ENCODE results near the gene MAPK1.
"Not testable (repeated sequence)": the region's sequence is repeated elsewhere in the genome, so short reads cannot be mapped to it uniquely, and the experiment has no call there.

Gene MAPK1

DNA sequence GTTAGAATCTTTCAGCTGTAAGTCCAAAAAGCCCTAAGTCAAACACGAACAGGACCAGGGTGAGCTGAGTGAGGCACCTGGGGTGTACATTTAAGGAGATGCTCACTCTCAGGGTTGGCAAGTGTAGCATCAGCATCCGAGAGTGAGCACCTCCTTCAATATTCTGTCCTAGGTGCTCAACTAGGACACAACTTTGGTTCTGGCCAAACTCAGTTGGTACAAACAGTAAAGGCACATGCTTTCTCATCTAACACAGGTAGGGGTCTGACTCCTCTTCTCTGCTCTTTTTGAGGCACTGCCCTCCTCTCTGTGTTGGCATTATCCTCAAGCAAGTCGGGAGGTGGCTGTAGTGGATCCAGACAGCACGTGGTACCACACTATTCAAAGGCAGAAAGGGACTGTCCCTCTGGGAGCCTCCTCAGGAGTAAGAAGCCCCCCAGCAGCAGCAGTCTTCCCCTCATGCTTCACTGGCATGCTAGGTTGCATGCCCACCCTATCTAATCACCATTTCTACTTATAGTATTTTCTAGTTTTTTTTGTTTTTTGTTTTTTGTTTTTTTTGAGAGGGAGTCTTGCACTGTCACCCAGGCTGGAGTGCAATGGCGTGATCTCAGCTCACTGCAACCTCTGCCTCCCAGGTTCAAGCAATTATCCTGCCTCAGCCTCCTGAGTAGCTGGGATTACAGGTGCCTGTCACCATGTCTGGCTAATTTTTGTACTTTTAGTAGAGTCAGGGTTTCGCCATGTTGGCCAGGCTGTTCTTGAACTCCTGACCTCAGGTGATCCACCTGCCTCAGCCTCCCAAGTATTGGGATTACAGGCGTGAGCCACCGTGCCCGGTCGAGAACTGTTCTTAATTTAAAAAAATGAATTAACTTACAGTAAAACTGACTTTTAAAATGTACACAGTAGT is 14.7 kb upstream of the MAPK1 start:
- no peak for DNase-seq

GRCh38 chr22:21876486-21877176 is 9.2 kb upstream of the MAPK1 start:
- peak; percentile 59 for DNase-seq

- DNase-seq = not testable (repeated sequence)
These were observed 7.5 kb upstream of the MAPK1 start for GRCh38 chr22:21874953-21875352.

DNA sequence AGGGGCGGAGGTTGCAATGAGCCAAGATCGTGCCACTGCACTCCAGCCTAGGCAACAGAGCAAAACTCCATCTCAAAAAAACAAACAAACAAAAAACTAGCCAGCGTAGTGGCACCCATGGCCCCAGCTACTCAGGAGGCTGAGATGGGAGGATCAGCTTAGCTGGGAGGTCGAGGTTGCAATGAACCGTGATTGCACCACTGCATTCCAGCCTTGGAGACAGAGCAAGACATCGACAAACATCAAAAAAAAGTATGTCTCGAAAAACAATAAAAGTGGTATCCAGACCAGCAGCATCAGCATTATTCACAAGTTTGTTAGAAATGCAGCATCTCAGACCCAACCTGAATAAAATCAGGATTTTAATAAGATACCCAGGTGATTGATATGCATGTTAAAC is 6.2 kb upstream of the MAPK1 start:
- no peak for DNase-seq

DNA sequence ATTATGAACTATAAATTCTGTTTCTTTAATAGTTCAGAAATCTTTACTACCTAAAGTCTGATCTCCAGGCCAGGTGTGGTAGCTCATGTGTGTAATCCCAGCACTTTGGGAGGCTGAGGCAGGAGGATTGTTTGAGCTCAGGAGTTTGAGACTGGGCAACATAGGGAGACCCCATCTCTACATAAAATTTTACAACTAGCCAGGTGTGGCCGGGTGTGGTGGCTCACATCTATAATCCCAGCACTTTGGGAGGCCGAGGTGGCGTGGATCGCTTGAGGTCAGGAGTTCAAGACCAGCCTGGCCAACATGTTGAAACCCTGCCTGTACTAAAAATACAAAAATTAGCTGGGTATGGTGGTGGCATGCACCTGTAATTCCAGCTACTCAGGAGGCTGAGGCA is 5.3 kb upstream of the MAPK1 start:
- not testable (repeated sequence) for DNase-seq

DNA sequence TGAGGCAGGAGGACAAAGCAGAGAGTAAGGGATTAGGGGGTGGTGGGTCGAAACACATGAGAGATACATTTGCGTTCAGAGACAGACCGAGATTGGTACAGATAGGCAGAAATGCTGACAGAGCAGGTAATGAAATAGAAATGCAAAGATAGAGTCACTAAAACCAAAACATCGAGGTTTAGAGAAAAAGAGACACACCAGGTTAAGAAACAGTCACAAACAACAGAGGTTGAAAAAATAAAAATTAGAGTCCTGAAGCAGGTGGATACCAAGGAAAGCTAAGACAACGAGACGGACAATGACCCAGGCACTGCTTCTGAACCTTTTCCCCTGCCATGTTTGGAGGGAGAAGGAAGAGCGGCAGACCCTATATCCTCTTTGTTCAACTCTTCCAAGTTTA is 1.2 kb upstream of the MAPK1 start:
- no peak for DNase-seq

- DNase-seq = peak in 1 of 2 experiments; percentile 38
These were observed 465 bp downstream of the MAPK1 start for GRCh38 chr22:21866833-21867527.

GRCh38 chr22:21865041-21865440 is 2.4 kb downstream of the MAPK1 start:
- DNase-seq = peak; percentile 22 to 45

GRCh38 chr22:21862386-21863245 is 4.8 kb downstream of the MAPK1 start:
- no peak for DNase-seq

DNA sequence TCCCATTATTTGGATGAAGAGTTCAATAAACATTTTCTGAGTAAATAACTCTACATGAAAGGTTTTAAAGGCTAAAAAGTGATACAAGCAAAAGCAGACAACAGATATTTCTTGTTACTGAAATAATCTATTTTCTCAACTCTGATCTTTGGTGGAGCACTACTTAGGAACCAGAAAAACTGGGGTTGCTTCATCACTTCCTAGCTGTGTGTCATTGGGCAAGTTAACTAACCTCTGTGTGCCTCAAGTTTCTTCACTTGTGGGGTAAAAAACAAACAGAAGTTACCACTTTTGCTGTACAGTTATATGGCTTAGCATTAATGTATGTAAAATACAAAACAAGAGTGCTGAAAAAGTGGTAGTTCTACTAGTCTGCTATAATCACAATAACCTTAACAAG is 5.6 kb downstream of the MAPK1 start:
- DNase-seq = peak; percentile 34 to 35

DNA sequence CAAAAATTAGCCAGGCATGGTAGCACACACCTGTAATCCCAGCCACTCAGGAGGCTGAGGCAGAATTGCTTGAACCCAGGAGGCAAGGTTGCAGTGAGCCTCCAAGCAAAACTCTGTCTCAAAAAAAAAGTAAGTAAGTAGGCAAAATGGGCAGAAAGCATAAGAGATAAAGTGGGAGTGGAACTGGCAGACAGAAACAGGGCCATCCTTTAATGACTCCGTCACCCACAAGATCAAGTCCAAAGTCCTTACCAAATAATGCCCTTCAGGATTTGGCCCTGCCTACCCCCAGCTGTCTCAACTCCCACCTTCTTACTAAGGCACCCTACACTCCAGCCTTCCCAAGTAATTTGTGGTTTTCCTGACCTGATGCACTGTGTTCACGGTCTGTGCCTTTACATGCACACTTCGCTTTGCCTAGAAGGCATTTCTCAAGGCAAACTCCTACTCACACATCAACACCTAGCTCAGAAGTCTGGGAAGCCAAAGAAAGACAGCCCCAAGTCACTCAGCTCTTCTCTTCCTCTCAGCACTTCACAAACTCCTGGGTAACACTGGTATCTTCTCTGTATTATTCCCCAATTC is 6.1 kb downstream of the MAPK1 start:
- DNase-seq = no peak

GRCh38 chr22:21860491-21861039 is 6.9 kb downstream of the MAPK1 start:
- DNase-seq = no peak

- DNase-seq = peak; percentile 6 to 50
These were observed 9.2 kb downstream of the MAPK1 start for GRCh38 chr22:21858025-21858764.

DNA sequence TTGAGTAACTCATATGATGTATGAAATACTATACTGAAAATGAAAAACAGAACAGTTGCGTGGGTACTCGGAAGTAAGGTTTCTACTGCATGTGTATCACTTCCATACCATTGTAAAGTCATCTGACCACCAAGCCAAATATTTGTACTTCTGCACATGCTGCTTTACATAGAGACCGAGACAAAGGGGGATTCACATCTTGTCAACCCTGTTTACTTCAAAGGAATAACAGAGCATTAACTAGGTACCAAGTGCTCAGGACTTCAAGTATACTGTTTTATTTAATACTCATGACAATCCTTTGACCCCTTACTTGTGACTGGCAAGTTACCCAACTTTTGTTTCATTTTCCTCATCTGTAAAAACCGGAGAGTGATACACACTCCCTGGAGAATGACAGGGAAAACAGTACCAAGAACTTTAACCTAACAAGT is 9.9 kb downstream of the MAPK1 start:
- DNase-seq = no peak

DNA sequence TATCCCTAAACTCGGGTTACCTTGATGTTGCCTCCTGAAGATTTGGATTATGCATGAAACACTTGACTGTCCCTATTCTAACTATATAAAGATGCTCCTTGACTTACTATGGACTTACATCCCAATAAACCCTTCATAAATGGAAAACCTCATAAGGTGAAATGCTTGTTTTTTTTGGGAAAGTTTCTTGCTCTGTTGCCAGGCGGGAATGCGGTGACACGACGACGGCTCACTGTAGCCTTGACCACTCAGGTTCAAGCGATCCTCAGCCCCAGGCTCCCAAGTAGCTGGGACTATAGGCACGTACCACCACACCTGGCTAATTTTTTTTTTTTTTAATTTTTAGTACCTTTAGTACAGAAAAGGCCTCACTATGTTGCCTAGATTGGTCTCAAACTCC is 10.6 kb downstream of the MAPK1 start:
- DNase-seq = no peak

- no peak for DNase-seq
These were observed 11.2 kb downstream of the MAPK1 start for GRCh38 chr22:21856197-21856596.

- DNase-seq = peak; percentile 56 to 60
These were observed 11.8 kb downstream of the MAPK1 start for GRCh38 chr22:21855676-21856075.

DNA sequence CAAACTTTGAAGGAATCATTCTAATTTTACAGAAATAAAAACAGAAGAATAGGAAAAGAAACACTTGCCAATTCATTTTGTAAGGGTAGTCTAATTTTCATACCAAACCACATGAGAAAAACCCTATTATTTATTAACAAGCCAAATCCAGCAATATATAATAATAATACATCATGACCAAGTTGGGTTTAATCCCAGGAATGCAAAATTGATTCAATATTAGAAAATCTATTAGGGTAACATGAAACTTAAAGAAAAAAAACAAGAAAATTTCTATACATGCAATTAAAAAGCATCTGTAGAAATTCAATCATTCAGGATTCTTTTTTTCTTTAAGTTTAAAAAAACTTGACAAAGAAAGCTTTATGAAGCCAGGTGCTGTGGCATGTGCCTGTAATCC is 16.8 kb downstream of the MAPK1 start:
- DNase-seq = no peak

DNA sequence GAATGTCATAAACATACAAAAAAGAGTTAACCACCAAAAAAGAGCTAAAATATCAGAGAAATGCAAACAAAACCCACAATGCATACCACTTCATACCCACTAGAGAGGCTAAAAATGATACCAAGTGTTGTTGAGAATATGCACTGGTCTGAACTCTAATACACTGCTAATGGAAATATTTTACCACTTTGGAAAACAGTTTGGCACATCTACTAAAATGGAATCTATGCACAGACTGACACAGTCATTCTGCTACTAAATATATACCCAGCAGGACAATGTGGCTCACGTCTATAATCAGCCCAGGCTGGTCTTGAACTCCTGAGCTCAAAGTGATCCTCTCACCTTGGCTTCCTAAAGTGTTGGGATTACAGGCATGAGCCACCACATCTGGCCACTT is 18.0 kb downstream of the MAPK1 start:
- no peak for DNase-seq

- not testable (repeated sequence) for DNase-seq
These were observed 19.4 kb downstream of the MAPK1 start for GRCh38 chr22:21848057-21848456.
